CMK (cell line): ENCODE results near the gene KRT34.
"Not testable (repeated sequence)": the region's sequence is repeated elsewhere in the genome, so short reads cannot be mapped to it uniquely, and the experiment has no call there.

ENCODE experiments used
- DNase-seq: peaks from one replicate; pipeline ENCODE4 v3.0.0-alpha.2; 2010; ENCODE audit warnings: low read depth

Gene KRT34

GRCh38 chr17:41381943-41382342 is at the start of gene KRT34:
Gene KRT34, minus strand, starts transcription at chr17:41382306. Its CDS starts 60 bp downstream, at chr17:41382246.
- DNase-seq = not testable (repeated sequence)

GRCh38 chr17:41430376-41430775 is 48.3 kb upstream of the KRT34 start:
- DNase-seq = not testable (repeated sequence)

GRCh38 chr17:41429667-41430066 is 47.6 kb upstream of the KRT34 start:
- no peak for DNase-seq

- DNase-seq = no peak
Measured at GRCh38 chr17:41428591-41429291, 46.6 kb upstream of the KRT34 start.

- DNase-seq = no peak
Measured at GRCh38 chr17:41424111-41424635, 42.1 kb upstream of the KRT34 start, which contains the start of gene KRT37. Gene KRT37, minus strand, starts transcription at chr17:41424585. Its CDS starts 62 bp downstream, at chr17:41424523.

GRCh38 chr17:41422586-41422985 is 40.5 kb upstream of the KRT34 start:
- DNase-seq = not testable (repeated sequence)

- no peak for DNase-seq
Measured at GRCh38 chr17:41421617-41422016, 39.5 kb upstream of the KRT34 start.

- no peak for DNase-seq
Measured at GRCh38 chr17:41421116-41421515, 39.0 kb upstream of the KRT34 start.

GRCh38 chr17:41420134-41420533 is 38.0 kb upstream of the KRT34 start:
- DNase-seq = no peak

- no peak for DNase-seq
Measured at GRCh38 chr17:41419716-41420115, 37.6 kb upstream of the KRT34 start.

- no peak for DNase-seq
Measured at GRCh38 chr17:41418116-41418860, 36.2 kb upstream of the KRT34 start.

- DNase-seq = no peak
Measured at GRCh38 chr17:41417576-41418015, 35.5 kb upstream of the KRT34 start.

GRCh38 chr17:41417127-41417526 is 35.0 kb upstream of the KRT34 start:
- DNase-seq = no peak

- no peak for DNase-seq
Measured at GRCh38 chr17:41416479-41416878, 34.4 kb upstream of the KRT34 start.

GRCh38 chr17:41415833-41416335 is 33.8 kb upstream of the KRT34 start:
- DNase-seq = no peak

- DNase-seq = no peak
Measured at GRCh38 chr17:41415411-41415810, 33.3 kb upstream of the KRT34 start.

GRCh38 chr17:41413982-41414381 is 31.9 kb upstream of the KRT34 start:
- DNase-seq = no peak

GRCh38 chr17:41413353-41413957 is 31.3 kb upstream of the KRT34 start:
- no peak for DNase-seq

- no peak for DNase-seq
Measured at GRCh38 chr17:41411072-41411840, 29.1 kb upstream of the KRT34 start.

GRCh38 chr17:41407226-41407625 is 25.1 kb upstream of the KRT34 start:
- no peak for DNase-seq

- no peak for DNase-seq
Measured at GRCh38 chr17:41406205-41406604, 24.1 kb upstream of the KRT34 start.
